Left renal cortex interstitium (tissue), 4 donors: ENCODE data around the gene SDHA. TPM values are rescaled to one million over a fixed set of nuclear protein-coding genes. Genes with fewer than 3 reads are reported as not detected.

Experiments used
- DNase-seq, 4 donors: peaks; one replicate each; pipeline ENCODE4 v3.0.0-alpha.2; 2013; ENCODE audit warnings: low read depth in 4 of 4, low spot score in 2 of 4, missing footprints in 1 of 4
- polyA plus RNA-seq, 4 donors: library from polyadenylated mRNA; unstranded; fragments of 120-200 nt; gene quantifications; one replicate each; pipeline ENCODE4 v1.2.1, GENCODE V29; 2013; ENCODE audit not compliant: insufficient read length in 4 of 4

The SDHA gene
- polyA plus RNA-seq, 4 donors = 139 to 150 (median 144) TPM

- no peak for DNase-seq
These were observed 32.7 kb upstream of the SDHA start for GRCh38 chr5:185095-186070.

DNA sequence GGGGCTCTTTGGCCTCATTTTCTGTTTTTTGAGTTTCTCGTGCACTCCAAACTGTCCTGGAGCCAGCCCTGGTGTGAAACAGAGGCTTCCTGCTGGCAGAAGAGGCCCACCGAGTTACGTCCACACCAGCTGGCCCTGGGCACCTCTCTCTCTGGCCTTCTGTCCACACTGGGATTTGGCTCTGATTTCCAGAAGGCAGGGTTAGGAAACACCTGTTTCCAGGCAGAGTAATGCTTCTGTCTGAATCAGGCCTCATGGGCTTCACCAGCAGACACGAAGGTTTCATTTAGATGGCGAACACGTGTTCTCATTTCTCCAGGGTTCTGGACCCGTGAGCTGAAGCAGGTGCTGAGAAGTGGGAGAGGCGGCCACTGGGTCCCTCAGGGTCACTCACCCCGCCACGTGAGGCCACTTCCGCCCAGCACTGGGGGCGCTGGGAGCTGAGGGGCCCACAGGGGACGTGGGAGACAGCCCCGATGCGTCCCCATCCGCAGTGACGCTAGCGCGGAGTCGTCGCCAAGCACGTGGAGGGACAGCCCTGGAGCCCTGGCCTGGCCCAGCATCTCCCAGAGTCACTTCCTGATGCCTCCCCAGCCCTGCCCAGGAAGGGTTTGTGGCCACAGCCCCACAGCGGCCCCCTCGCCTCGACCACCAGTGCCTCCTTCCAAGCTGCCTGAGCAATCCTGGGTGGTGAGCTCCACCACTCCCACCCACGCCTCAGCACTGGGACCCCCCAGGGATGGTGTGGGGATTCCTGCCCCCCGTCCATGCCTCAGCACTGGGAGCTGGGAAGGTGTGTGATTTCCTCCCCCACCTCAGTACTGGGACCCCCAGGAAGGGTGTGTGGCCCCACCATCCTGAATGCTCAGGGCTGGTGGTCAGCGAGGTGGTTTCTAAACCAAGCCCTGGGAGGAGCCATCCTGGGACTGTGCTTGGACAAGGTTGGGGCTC, 31.8 kb upstream of the SDHA start:
- no peak for DNase-seq

DNA sequence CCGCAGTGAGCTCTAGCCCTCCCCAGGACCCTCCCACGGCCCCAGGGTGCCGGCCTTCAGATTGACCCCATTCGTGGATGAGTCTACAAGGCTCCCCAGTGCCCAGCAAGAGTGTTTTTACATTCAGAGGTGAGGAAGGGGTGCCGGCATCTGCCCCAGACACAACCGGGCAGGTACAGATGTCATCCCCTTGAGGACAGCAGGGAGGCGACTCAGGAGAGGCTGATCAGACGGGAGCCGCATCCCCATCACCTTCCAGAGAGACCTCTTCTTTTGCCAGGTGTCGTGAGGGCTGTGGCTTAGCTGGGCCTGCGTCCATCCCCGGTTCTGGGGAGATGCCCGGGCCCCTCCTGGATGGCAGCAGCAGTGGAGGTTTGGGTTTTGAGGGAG, 31.1 kb upstream of the SDHA start:
- DNase-seq = no peak

DNA sequence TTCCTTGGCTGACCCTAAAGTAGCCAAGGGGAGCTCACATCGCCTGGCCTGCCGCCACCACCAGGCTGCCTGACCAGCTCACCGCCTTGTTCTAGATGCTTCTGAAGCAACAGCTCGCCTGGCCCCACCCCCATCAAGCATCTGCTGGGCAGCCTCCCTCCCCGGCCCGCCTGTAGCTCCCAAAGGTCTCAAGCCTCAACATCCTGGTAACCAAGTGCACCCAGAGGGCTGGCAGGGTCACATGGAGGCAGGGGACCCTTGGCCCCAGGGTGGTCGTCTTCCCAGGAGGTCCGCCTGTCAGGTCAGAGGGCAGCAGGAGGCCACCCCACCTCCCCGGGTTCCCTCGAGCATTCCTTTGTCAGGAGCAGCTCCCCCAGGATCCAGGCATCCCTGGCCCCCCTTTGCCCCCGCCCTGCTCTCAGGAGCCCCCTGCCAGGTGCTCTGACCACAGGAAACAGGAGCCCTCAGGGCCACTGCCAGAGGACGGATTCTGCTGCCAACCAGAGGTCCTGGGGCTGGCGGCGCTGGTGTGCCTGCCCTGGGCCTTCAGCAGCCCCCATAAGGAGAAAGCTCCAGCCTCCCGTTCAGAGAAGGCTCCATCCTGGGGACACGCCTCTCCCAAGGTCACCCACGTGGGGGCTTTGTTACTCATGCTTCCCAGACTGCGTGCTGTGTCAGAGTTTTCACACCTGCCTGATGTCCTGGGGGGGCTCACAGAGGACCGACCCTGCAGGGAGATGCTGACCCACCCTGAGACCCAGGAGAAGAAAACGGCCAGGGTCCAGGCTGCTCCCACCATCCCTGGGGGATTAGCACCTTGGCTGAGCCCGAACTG, 30.3 kb upstream of the SDHA start:
- no peak for DNase-seq

DNA sequence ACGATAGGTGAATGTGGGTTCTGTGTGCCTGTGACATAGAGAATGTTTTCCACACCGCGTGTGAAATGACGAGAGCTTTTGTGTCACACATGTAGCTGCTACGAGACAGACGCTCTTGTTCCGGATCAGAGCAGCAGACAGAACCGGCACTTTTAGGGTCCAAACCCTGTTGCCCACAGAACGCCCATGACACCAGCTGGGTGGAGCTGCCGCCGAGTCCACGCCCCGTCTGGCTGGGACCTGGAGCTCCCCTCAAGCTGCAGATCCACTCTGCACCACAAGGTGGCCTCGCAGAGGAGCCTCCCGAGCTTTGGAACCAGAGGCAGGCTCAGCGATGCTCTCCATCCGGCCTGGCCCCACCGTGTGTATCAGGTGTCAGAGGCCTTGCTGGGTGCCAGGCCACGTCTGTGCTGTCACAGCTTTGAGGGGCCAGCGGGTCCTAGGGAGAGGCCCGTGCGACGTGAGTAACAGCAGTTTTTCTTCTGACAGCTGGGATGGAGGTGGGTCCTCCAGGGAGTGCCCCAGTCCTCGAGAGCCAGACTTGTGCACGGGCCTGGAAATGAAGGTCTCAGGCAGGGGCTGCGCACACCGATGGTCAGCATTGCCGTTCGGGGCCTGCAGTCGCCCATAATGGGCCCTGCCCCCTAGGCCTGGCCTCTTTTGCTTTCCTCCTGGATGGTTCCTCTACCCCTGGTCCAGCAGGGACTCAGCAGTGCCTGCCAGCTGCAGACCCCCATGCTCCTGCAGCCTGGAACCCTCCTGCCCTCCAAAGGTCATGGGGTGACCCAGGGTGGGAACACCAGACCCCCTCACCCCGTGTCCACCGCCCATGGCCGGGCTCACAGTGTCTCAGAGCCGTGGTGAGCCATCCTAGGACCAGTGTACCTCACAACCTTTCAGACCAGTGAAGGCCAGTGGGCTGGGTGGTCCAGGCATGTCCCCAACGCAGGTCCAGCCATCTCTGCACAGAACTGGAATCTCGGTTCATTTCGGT, 29.3 kb upstream of the SDHA start:
- DNase-seq = peak; percentile 54 to 80 (median 64)

GRCh38 chr5:189486-189885, 28.6 kb upstream of the SDHA start:
- DNase-seq = no peak

DNA sequence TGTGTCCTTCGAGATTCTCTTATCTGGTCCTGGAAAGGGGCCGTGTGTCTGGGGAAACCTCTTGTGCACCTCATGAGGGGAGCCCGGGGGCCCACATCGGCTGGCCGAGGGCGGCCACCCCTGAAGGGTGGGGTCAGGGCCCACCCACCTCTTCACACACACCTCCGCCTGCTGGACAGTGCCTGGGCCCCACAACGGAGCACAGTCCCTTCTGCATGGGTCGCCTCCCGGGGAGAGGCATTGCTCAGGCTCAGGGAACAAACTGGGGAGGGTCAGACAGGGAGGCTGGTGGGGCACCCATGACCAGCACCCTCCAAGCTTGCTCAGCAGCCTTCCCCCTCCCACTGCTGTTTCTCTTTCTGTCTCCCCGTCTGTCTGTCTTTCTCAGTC, 28.1 kb upstream of the SDHA start:
- no peak for DNase-seq

- no peak for DNase-seq
These were observed 27.6 kb upstream of the SDHA start for GRCh38 chr5:190366-191035.

GRCh38 chr5:191036-191948, 26.8 kb upstream of the SDHA start, which contains the start of gene LRRC14B:
LRRC14B (plus strand) TSS chr5:191495; CDS start chr5:191539, 44 bp downstream.
- DNase-seq = no peak

DNA sequence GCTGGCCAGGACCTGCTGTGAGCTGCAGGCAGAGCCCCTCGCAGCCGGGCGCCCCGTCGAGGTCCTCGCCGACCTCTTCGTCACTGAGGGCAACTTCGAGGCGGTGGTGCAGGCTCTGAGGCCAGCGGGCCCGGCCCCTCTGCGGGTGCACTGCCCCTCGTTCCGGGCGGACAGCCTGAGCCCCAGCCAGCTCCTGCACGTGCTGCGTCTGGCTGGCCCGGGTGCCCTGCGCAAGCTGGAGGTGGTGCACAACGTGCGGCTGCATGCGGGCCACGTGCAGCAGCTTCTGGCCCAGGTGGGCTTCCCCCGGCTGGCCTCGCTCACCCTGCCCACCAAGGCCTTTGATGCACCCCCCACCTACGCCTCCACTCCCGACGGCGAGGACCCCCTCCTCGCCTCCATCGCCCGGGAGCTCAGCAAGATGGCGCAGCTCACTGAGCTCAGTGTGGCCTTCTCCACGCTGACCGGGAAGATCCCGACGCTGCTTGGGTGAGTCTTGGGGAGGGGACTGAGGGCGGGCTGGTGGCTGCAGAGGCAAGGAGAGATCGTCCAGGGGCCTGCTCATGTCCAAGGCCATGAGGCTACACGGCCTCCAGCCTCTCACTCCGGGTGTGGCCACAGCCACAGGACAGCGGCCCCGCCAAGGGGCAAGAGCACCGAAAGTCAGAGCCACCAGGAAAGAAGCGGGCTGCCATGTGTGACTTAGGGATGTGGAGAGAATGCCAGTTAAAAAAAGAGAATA, 26.0 kb upstream of the SDHA start:
- DNase-seq = no peak

DNA sequence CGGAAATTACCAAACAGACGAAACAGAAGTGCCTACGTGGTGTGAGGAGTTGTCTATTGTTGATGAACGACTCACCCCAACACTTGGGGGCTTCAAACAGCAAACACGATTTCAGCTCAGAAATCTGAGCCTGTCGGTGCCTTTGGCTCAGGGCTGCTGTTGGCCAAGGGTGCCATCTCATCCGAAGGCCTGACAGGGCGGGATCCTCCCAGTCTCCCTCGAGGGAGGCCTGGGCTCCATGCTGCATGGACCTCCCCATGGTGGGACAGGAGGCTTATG, 25.5 kb upstream of the SDHA start:
- no peak for DNase-seq

GRCh38 chr5:192970-193831, 24.9 kb upstream of the SDHA start:
- no peak for DNase-seq

- no peak for DNase-seq
These were observed 24.0 kb upstream of the SDHA start for GRCh38 chr5:194102-194501.

DNA sequence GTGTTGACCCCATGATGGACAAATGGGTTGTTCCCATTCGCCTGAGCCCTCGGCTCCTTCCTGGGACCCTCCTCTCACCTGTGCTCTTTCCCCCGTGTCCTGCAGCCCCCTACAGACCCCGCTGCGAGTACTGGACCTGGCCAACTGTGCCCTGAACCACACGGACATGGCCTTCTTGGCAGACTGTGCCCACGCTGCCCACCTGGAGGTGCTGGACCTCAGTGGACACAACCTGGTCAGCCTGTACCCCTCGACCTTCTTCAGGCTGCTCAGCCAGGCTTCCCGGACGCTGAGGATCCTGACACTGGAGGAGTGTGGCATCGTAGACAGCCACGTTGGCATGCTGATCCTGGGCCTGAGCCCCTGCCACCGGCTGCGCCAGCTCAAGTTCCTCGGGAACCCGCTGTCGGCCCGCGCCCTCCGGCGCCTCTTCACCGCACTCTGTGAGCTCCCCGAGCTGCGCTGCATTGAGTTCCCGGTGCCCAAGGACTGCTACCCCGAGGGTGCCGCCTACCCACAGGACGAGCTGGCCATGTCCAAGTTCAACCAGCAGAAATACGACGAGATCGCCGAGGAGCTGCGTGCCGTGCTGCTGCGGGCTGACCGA, 23.4 kb upstream of the SDHA start:
- DNase-seq = no peak

DNA sequence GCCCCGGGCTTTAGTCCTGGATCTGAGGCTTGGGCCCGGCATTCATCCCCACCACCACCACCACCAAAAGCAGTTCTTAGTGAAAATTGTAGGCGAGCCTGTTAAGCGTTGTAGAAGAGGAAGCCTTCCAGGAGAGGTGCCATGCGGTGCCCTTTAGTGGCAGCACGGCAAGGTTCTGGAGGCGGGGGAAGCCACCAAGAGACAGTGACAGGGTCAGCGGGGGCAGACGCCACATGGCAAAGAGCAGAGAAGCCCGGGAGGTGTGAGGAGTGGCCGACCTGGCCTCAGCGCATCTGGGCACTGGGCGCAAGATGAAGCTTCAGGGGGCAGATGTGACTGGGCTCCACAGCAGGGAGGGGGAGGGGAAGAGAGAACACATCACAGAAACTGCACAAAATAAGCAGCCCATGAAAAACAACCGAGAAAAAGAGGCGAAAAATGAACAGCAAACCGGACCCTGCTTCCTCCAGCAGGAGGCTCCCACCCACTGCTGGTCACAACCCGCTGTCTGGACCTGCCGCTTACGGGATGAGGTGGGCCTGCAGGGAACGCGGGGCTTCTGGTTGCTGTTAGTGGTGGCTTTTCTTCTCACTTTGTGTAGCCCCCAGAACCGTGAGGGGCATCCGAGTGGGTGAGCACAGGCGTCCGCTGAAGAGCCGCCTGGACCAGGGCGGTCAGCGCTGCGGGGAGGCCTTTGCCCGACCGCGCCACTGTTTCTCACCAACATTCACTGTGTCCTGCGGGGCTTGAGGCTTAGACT, 22.5 kb upstream of the SDHA start:
- no peak for DNase-seq
